ENCODE measurements around the gene CAST.
"Not testable (repeated sequence)": the region's sequence is repeated elsewhere in the genome, so short reads cannot be mapped to it uniquely, and the experiment has no call there.

CAST gene, protein sequence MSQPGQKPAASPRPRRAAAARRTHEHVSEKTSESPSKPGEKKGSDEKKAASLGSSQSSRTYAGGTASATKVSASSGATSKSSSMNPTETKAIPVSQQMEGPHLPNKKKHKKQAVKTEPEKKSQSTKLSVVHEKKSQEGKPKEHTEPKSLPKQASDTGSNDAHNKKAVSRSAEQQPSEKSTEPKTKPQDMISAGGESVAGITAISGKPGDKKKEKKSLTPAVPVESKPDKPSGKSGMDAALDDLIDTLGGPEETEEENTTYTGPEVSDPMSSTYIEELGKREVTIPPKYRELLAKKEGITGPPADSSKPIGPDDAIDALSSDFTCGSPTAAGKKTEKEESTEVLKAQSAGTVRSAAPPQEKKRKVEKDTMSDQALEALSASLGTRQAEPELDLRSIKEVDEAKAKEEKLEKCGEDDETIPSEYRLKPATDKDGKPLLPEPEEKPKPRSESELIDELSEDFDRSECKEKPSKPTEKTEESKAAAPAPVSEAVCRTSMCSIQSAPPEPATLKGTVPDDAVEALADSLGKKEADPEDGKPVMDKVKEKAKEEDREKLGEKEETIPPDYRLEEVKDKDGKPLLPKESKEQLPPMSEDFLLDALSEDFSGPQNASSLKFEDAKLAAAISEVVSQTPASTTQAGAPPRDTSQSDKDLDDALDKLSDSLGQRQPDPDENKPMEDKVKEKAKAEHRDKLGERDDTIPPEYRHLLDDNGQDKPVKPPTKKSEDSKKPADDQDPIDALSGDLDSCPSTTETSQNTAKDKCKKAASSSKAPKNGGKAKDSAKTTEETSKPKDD

GRCh38 chr5:96661855-96662724 lies at the start of gene CAST:
Gene CAST (plus strand): TSS chr5:96662376. CDS start chr5:96662423, 47 bp downstream.
- peak; percentile 60 to 79 (median 68) for DNase-seq (ENCODE audit: low read depth in 2 of 3, low spot score in 1 of 3)

GRCh38 chr5:96614110-96614691 lies 48.0 kb upstream of the CAST start:
- peak in 2 of 3 donors; percentile 17 to 52 for DNase-seq (ENCODE audit: low read depth in 2 of 3, low spot score in 1 of 3)

DNA sequence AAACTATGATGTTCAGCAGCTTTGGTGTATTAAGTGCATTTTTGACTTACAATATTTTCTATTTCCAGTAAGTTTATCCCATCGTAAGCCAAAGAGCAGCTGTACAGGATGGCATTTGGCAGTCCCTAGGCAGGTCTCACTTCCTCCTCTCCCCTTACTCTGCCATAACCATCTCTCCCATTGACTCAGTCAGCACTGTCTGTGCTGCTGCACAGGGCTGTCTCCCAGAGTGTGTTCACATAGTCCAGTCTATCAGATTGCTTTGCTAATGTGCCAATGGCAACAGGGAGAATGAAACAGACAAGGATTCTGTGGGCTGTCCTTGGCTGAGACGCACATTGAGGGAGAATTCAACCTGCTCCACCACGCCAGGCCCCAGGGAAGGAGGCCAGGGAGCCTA lies 47.0 kb upstream of the CAST start:
- no peak for DNase-seq (ENCODE audit: low read depth in 2 of 3, low spot score in 1 of 3)

DNA sequence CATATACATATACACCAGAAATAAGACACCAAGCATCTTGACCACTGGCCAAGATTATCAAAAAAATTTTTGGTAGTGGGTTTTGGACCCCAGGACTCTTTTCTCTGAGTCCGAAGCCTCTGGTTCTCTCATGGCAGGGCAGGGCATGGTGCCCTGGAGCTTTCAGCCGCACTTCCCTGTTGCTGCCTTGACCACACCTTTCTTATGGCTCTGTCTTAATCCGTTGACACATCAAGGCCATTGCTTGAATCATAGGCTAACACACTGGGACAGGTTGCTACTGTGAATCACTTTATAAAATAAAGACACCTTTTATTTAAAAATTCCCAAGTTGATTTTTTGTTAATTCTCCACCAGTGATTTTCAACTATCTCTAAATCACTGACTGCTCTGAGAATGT lies 45.4 kb upstream of the CAST start:
- no peak for DNase-seq (ENCODE audit: low read depth in 2 of 3, low spot score in 1 of 3)

DNA sequence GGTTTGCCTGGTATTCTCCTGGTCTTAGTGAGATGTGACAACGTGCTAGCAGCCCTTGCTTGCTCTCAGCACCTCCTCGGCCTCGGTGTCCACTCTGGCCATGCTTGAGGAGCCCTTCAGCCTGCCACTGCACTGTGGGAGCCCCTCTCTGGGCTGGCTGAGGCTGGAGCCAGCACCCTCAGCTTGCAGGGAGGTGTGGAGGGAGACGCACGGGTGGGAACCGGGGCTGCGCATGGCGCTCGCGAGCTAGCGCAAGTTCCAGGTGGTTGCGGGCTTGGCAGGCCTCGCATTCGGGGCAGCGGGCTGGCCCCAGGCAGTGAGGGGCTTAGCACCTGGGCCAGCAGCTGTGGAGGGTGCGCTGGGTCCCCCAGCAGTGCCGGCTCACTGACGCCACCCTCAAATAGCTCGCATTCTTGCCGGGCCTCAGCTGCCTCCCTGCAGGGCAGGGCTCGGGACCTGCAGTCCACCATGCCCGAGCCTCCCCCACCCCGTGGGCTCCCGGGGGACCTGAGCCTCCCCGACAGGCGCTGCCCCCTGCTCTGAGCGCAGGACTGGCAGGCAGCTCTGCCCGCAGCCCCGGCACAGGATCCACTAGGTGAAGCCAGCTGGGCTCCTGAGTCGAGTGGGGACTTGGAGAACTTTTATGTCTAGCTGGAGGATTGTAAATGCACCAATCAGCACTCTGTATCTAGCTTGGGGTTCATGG lies 43.7 kb upstream of the CAST start:
- not testable (repeated sequence) for DNase-seq (ENCODE audit: low read depth in 2 of 3, low spot score in 1 of 3)

GRCh38 chr5:96619946-96620345 lies 42.2 kb upstream of the CAST start:
- DNase-seq (ENCODE audit: low read depth in 2 of 3, low spot score in 1 of 3) = no peak

GRCh38 chr5:96624596-96624995 lies 37.6 kb upstream of the CAST start:
- DNase-seq (ENCODE audit: low read depth in 2 of 3, low spot score in 1 of 3) = no peak

GRCh38 chr5:96625365-96625764 lies 36.8 kb upstream of the CAST start:
- DNase-seq (ENCODE audit: low read depth in 2 of 3, low spot score in 1 of 3) = no peak

- DNase-seq (ENCODE audit: low read depth in 2 of 3, low spot score in 1 of 3) = no peak
Observed at GRCh38 chr5:96626956-96627355, 35.2 kb upstream of the CAST start.

DNA sequence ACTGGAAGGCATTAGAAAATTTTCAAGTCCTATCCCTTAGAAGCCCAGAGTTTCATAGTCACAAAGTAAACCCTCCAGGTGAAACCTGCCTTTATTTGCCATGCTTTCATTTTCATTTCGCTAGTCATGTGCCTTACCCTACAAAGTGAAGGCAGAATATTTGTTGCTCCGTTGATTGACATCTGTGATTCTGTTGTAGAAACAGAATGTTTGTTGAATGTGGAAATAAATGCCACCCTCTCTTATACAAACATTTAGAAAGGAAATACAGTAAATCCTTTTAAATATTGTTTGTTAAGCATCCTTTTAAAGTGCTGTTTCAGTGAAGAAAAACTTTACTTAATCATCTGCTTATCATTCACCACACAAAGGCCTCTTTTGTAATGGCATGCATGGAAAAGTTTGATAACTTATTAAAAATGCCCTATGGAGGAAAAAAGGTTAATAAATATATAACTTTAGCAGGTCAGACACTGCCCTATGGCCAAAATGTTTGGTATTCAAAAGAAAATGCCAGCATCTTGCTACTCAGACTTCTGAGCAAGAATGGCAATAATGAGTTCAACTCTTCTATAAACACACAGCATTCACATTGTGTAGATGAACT lies 34.3 kb upstream of the CAST start:
- DNase-seq (ENCODE audit: low read depth in 2 of 3, low spot score in 1 of 3) = no peak

DNA sequence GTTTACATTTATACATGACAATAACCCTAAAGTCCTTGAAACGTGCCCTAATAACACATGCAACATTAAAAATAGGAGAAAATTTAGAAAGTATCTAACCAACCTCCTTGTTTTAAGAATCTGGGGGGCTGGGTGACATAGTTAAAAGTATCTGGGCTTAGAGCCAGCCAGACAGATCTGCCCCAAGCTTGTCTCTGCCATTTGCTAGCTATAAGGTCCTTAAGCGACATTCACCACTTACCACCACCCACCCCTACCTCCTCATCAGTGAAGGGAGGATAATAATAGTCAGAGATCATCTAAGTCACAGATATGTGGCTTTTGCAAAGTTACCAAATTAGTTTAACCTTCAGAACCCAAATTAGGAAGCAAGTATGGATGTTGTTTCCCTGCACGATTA lies 33.8 kb upstream of the CAST start:
- no peak for DNase-seq (ENCODE audit: low read depth in 2 of 3, low spot score in 1 of 3)

DNA sequence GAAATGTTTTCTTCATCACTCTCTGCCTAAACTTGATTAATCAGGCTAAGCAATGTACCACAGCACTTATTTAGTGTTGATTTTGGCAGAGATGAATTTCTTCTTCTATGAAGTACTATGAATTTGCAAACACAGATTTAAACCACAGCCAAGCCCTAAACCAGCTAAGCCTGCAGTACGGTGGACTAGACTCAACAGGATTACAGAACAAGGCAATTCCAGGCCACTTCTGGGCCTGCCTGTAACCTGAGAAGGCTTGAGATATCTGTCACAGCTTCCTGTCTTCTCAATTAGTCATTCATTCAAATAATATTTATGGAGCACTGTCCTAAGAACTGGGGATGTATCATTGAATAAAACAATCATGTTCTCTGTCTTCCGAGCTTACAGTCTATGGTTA lies 32.4 kb upstream of the CAST start:
- no peak for DNase-seq (ENCODE audit: low read depth in 2 of 3, low spot score in 1 of 3)

DNA sequence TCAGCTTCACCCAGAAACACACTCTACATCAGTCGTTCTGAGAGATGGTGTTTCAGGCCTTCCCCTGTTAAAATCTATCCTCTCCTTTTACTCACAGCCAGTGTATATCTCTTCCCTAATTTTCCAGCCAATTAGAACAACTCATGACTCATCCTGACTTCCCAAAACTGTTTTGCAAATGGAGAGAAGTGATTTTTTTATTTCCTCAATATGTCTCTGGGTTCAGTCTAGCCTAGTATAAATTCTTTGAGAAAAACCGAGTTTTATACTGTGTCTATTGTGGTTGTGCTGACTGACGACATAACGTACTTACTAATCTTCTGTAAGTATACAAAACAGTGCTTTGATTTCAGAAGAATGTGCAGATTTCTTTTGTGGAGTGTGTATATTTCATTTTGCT lies 28.4 kb upstream of the CAST start:
- no peak for DNase-seq (ENCODE audit: low read depth in 2 of 3, low spot score in 1 of 3)

DNA sequence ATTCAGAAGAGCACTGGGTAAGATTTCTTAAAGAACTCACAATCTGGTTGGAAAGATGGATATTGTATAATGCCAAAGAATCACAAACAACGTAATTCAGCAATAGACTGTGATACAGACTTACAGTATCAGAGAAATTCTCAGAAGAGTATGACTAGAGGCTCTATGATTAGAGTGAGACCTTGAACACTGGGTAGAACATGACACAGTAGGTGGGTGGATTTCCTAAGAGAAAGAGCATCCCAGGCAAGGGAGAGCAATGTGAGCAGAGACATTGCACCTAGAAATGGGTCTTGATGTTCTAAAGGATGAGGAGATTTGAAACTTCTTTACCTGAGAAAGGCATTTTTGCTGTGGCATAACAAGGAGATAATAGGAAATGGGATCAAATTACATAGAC lies 27.3 kb upstream of the CAST start:
- no peak for DNase-seq (ENCODE audit: low read depth in 2 of 3, low spot score in 1 of 3)

- no peak for DNase-seq (ENCODE audit: low read depth in 2 of 3, low spot score in 1 of 3)
Observed at GRCh38 chr5:96636046-96636445, 26.1 kb upstream of the CAST start.

DNA sequence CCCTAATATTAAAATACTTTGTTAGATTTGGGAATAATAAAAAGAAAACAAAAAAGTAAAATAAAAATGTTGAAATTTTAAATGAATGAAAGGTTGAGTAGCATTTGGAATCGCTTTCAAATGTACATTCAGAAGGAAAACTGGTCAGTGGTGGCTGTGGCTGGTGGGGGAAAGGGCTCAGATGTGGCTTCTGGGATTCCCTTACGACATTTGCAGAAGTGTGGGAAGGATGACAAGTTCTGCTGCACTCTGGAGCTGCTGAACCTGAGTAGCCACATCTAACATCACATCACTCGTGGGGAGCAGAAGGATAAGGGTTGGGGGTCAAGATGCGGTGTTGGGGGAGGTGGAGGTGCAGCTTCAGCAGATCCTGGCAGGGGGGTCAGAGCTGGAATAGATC lies 25.6 kb upstream of the CAST start:
- DNase-seq (ENCODE audit: low read depth in 2 of 3, low spot score in 1 of 3) = no peak

DNA sequence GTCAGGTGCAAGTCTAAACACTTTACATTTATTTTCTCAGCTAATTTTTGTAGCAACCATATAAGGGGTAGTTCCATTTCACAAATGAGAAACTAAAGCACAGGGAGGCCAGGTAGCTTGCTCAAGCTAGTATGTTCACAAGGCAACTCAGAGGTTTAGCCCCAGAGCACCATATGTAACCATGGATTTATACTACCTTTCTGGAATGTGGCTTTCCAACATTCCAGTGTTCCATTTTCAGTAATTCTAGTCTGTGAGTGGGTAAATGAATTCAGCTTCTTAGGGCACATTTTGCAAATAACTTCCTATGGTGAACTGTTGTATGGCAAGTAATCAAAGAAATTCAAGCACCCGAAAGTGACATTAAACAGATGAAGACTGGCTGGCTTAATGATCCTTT lies 25.0 kb upstream of the CAST start:
- no peak for DNase-seq (ENCODE audit: low read depth in 2 of 3, low spot score in 1 of 3)

- DNase-seq (ENCODE audit: low read depth in 2 of 3, low spot score in 1 of 3) = no peak
Observed at GRCh38 chr5:96638561-96638960, 23.6 kb upstream of the CAST start.

DNA sequence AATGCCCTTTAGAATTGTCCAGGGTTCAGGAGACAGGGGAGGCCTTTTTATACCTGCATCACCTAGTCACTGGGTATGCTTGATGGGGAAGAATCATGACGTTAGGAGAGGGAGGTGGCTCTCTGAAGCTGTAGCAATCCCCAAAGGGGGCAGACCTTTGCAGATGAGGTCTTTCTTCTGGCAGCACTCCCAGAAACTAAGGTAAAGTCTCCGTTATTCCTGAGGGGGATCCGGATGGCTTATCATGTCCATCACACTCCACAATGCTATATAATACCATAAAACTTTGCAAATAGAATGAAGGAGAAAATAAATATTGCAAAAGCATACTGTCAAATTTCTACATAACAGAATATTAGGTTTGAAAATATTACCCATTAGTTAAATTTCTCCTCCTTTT lies 21.5 kb upstream of the CAST start:
- no peak for DNase-seq (ENCODE audit: low read depth in 2 of 3, low spot score in 1 of 3)

Measured in stimulated activated CD4-positive, alpha-beta T cell treated with anti-CD3 and anti-CD28 coated beads, Interleukin-12 subunit alpha, Interleukin-12 subunit beta, amount 100 ng/mL, for 48 hours (primary cell).